Right kidney (tissue), 1 donor: Measurements from ENCODE around the gene NRSN2.
A peak's percentile ranks its signal among the peaks of the same experiment; 100 is the strongest.
"Not testable (repeated sequence)": the region's sequence is repeated elsewhere in the genome, so short reads cannot be mapped to it uniquely, and the experiment has no call there.

Experiments
- DNase-seq: peaks from one replicate; pipeline ENCODE4 v3.0.0-alpha.2; 2016

NRSN2 gene

DNA sequence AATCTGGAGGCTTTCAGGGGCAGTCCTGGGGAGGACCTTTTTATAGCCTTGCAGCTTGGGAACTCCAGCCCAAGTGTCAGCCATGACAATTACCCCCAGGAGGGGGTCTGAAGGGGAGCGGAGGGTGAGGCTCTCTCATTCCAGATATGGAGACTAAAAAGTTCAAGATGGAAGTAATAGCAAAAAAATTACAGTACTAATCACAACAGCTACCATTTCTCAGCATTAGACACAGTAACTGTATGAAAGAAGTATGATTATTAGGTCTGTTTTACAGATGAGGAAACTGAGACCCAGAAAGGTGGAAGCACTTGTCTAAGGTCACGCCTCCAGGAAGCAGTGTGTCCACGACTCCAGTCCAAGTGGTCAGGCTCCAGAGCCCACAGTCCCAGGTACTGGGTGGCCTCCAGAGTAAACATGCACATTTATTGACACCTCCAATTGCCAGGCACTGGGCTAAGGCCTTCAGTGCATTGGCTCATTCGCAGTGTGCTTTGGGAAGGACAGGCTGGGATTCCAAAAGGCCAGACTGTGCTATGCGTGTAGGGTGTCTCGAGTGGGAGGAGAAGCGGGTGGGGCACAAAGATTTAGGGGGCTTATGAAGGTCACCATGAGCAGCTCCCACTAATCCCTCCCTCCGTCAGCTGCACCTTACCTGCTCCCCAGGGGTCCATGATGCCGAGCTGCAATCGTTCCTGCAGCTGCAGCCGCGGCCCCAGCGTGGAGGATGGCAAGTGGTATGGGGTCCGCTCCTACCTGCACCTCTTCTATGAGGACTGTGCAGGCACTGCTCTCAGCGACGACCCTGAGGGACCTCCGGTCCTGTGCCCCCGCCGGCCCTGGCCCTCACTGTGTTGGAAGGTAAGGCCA is 2.3 kb downstream of the NRSN2 start:
- DNase-seq = no peak

DNA sequence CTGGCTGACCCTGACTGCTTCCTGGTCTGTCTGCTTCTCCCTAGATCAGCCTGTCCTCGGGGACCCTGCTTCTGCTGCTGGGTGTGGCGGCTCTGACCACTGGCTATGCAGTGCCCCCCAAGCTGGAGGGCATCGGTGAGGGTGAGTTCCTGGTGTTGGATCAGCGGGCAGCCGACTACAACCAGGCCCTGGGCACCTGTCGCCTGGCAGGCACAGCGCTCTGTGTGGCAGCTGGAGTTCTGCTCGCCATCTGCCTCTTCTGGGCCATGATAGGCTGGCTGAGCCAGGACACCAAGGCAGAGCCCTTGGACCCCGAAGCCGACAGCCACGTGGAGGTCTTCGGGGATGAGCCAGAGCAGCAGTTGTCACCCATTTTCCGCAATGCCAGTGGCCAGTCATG is 6.3 kb downstream of the NRSN2 start:
- DNase-seq = no peak

DNA sequence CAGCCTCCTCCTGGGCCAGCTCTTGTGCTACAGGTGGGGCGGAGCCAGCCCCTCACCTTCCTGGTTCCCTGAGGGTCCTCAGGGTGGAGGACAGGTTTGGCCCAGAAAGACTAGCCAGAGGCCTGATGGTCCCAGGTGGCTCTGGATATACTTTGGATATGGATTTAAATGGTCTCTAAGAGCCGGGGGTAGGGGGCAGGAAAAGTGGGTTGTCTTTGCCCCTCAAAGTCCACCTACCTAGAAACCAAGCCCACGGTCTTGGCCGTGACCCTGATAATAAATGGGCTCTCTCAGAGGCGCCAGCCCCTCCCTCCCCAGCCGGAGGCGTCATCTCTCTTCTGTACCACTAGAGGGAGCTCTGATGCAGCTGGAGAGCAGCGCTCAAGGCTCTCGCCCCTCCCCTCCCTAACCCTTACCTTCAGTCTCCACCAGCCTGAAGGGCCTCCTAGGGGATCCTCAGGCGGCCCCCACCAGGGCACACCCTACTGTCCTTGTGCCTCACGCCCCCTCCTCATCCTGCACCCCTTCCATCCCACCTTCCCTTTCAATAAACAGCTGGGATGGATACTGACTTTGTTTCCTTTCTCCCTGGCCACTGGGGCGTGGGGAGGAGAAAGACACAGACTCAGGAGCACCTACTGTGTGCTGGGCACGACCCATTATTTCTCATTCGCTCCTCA is 7.5 kb downstream of the NRSN2 start:
- DNase-seq = peak; percentile 73

DNA sequence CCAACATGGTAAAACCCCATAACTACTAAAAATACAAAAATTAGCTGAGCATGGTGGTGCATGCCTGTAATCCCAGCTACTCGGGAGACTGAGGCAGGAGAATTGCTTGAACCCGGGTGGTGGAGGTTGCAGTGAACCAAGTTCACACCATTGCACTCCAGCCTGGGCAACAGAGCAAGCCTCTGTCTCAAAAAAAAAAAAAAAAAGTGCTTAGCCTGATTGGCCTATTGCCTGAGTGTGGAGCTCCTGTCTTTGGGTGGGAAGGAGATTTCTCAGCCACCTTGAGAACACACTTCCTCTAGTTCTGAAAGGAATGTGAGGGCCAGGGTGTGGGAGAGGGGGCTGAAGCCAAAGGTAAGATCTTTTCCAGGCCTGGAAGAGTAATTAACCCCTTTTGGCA is 9.2 kb downstream of the NRSN2 start:
- DNase-seq = not testable (repeated sequence)

DNA sequence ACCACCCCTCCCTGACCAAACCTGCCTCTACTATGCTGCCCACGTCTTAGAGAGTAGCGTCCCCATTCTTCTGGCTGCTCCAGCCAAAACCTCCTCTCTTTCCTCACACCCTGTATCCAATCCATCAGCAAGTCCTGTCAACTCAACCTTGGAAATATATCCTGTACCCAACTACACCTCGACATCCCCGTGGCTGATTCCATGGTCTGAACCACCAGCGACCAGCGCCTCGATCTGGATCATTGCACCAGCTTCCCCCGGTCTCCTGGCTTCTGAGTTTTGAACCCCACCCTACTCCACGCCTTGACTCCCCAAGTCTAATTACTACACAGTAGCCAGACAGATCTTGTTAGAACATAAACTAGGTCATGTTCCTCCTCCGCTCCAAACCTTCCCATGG is 9.8 kb downstream of the NRSN2 start:
- no peak for DNase-seq

DNA sequence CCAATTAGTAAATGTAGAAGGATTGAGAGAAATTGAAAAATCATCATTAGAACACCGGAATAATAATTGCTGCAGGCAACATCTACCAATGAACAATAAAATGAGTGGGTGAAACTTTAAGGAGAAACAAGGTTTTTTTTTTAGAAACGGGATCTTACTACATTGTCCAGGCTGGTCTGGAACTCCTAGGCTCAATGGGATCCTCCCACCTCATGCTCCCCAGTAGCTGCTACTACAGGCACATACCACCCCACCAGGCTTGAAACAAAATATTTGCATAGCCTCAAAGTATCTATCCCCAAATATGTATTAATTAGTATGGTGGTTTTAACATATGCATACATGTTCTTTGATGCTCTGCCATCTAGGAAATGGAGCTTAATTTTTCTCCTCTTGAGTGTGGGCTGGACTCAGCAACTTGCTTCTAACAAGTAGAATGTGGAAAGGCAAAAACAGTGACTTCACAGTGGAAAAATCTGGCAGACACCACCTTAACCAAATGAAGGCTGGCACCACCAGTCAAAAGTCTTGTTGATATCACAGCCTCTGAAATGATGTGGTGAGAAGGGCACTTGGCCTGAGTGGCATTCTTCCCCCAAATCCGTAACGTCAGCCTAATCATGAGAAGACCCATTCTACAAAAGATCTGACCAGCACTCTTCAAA is 12.1 kb downstream of the NRSN2 start:
- DNase-seq = no peak

DNA sequence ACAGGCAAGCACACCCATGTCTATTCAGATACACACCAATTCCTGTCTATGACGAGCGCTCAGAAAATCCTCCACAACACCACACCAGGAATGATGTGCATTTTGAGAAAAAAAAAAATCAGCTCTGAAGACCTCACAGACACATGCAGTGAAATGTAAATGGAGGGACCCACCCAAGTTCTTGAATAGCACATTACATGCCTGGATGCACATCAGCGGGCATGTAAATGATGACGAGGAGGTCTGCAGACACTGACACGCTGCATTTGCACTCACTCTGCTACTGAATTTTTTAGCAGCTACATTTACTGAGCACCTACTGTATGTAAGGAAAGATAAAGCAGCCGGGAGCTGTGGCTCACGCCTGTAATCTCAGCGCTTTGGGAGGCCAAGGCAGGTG is 14.7 kb downstream of the NRSN2 start:
- no peak for DNase-seq

DNA sequence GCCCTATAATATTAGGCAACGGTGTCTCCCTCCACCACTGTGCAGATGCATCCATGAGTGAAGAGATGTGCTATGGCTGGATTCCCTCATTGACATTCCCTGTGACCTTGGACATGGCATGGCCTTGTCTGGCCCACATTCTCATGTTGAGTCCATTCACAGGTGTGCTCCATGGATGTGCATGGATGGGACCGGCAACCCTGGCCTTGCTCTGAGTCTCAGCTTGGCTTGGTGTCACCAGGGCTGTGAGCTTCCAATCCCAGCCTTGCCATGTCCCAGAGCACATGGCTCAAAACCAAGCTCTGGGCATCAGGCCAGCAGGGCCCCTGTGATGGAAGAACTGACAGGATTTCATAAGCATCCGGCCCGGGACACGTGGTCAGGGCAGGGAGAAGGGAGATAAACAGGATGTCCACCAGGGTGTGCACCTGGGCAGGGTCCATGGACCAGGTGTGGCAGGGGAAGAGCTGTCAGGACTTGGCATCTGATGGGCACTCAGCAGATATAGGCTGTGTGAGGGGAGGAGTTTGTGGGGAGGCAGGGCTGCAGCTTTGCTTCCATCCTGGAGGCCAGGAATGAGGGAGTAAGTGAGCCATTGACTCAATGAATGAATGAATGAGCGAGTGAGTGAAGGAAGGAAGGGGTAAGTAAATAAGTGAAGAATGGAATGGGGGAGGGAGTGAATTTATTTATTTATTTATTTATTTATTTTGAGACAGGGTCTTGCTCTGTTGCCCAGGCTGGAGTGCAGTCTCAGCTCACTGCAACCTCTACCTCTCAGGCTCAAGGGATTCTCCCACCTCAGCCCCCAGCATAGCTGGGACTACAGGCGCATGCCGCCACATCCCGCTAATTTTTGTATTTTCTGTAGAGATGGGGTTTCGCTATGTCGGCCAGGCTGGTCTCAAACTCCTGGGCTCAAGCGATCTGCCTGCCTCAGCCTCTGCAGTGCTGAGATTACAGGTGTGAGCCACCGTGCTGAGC is 15.7 kb downstream of the NRSN2 start:
- no peak for DNase-seq

DNA sequence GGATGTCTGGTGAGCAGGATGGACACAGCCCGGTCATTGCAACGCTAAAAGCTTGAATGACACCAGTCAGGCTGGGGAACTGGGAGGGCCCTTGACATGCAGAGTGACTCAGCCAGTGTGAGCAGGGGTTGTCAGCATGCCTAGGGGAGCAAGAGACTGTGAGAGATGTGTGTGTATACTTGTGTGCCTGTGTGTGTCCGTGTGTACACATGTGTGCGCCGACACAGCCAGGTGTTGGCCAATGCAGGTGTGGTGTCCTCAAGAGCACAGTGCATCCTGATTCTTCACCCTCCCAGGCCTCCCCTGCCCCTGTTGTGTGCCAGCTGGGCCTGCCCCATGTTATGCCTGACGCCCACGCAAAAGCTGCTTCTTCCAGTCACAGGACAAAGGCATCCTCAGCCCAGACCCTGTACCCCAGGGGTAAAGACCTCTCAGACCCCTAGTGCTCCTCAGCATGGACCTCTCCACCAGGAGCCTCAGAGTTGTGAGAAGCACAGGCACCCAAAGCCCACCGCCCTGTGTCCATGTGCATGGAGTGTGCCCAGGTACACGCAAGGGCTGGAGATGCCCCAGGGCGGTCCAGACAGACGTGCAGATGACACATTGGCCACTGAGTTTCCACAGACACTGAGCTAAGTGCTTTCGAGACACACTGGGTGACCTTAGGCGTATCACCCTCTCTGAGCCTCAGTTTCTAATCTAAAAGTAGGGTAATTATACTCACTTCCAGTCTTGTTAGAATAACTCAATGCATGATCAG is 16.6 kb downstream of the NRSN2 start:
- no peak for DNase-seq

DNA sequence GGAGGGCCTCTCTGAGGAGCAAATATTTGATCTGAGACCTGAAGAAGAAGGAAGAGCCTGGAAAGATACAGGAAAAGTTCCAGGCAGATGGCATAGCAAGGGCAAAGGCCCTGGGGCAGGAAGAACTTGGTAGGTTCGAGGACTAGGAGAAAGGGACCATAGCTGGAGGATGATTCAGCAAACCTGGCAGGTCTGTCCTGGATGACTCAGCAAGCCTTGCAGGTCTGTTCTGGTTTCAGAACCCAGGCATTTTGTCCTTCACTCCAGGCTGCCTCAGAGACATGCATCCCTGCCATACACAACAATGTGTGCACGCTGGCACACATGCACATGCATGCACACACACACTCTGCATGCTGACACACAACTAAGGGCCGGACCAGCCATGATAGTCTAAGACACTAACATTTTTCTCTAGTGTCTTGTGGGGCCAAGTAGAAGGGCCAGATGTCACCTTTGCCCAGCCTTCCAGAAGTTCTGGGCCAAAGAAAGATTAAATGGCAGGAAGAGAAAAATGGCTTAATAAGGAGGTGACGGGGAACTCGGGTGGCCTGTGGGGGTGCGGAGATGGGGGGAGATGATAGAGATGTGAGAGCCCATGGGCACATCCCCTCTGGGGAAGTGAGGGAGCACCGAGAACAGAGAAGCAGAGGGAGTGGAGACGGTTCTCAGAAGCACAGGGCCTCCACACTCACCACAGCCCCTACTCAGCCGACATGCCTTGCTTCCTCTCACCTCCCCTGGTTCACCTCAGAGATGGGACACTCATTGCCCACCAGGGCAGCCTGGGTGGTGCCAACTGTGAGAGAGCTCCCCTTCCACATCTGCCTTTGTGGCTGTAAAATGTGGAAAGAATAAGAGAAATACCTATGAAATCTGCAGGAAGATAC is 18.2 kb downstream of the NRSN2 start:
- no peak for DNase-seq

DNA sequence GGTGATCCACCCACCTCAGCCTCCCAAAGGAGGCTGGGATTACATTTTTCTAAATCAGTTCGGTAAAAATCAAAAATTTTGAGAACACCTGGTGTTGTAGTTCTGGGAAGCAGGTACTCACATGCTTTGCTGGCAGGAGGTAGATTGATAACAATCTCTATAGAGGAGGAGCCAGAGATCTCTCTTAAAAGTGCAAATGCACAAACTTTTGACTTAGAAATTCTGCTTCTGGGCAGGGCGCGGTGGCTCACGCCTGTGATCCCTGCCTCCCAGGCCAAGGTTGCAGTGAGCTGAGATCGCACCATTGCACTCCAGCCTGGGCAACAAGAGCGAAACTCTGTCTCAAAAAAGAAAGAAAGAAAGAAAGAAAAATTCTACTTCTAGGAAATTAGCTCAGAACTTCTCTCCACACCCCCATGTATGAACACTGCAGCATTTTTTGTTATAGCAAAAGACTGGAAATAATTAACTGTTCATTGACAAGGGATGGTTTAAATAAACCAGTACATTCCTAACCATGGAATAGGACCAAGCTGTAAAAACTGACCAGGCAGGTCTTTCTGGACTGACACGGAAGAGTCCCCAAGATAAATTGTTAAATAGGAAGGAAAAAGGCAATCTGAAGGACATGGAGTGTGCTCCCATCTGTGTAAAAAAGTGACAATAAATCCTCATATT is 19.3 kb downstream of the NRSN2 start:
- DNase-seq = no peak

DNA sequence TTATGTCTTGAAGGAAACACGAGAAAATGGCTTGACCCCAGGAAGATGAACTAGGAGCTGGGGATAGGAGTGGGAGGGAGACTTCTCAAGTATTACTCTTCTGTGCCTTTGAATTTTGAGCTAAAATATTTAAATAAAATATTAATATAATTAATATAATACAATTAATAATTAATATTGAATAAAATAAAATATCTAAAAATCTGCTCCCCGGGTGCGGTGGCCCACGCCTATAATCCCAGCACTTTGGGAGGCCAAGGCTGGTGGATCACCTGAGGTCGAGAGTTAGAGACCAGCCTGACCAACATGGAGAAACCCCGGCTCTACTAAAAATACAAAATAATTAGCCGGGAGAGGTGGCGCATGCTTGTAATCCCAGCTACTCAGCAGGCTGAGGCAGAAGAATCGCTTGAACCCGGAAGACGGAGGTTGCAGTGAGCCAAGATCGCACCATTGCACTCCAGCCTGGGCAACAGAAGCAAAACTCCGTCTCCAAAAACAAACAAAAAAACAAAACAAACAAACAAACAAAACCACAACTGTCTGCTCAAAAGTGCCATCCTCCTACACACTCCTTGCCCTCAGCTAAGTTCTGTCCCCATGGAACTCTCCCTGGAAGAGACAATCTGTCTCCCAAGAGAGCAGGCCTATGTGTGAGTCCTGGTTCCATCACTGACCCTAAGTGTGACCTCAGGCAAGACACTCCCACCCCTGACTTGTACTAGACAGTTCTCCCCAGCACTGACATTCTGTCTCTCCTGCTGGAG is 20.0 kb downstream of the NRSN2 start:
- no peak for DNase-seq

DNA sequence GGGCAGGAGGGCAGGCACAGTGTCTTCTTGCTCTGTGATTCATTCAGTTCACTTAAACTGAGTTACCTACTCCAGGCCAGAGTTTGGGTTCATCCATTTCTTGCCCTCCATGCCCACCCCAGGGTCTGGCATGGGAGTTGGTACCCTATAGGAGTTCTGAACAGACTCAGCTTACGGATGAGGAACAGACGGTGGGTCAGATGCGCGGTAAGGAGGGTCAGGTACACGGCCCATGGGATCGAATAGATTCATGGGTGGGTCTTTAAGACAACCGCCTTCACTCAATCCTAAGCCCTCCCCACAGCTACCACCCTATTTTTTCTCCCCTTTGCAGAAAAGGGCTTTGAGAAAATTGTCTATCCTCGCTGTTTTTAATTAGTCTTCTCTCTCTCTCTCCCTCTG is 20.6 kb downstream of the NRSN2 start:
- no peak for DNase-seq

DNA sequence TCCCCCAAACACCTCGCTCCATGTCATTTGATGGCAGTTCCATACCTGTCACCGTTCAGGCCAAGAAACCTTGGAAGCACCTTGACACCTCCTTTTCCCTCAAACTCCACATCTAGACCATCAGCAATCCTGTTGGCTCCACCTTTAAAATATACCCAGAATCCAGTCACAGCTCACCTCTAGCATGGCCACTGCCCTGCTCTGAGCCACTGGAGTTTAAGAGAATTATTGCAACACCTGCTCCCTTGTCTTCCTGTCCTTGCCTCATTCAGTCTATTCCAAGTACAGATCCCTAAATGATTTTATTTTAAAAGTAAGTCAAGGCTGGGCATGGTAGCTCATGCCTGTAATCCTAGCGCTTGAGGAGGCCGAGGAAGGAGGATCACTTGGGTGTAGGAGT is 22.0 kb downstream of the NRSN2 start:
- DNase-seq = no peak

DNA sequence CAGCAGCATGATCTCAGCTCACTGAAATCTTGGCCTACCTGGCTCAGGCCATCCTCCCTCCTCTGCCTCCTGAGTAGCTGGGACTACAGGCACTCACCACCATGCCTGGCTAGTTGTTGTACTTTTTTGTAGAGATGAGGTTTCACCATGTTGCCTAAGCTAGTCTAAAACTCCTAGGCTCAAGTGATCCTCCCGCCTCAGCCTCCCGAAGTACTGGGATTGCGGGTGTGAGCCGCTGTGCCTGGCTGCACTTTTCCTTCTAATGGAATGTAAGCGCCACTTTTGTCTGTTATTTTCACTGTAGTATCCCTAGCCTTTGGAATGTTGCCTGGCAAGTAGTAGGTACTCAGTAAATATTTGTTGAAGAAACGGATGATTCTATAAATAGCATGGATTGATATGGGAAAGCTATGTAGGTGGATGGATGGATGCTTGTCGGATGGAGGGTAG is 23.3 kb downstream of the NRSN2 start:
- no peak for DNase-seq

DNA sequence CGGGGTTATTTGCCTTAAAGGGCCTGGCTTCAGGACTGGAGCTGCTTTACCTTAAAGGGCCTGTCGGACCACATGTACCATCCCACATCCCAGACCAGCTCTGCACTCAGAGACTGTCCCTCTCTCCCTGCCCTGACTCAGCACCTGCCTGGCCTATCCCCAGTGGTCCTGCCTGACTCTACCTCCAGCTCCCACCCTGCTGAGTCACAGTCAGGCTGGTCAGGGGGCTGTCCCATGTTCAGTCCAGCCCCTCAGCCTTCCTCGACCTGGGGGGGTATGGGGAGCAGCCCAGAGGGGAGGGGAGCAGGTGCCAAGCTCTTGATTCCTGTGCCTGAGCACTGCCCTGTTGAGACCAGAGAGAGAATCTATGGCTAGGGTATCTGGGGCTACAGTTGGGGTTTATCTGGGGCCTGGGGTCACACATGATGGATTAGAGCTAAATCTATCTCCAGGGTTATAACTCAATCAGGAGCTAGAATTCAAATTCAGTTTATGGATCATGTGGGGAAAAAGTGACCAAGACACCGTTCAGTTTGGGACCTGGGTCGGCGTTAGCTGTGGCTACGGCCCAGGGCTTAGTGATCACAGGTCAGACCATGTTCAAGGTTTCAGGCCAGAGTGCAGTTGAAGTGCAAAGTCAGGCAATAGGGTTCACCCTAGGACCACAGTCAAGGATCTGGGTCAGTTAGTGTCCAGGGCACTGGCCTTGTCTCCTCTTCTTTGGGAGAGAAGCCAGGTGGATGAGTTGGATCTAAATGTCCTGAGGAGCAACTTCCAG is 24.3 kb downstream of the NRSN2 start:
- DNase-seq = no peak

DNA sequence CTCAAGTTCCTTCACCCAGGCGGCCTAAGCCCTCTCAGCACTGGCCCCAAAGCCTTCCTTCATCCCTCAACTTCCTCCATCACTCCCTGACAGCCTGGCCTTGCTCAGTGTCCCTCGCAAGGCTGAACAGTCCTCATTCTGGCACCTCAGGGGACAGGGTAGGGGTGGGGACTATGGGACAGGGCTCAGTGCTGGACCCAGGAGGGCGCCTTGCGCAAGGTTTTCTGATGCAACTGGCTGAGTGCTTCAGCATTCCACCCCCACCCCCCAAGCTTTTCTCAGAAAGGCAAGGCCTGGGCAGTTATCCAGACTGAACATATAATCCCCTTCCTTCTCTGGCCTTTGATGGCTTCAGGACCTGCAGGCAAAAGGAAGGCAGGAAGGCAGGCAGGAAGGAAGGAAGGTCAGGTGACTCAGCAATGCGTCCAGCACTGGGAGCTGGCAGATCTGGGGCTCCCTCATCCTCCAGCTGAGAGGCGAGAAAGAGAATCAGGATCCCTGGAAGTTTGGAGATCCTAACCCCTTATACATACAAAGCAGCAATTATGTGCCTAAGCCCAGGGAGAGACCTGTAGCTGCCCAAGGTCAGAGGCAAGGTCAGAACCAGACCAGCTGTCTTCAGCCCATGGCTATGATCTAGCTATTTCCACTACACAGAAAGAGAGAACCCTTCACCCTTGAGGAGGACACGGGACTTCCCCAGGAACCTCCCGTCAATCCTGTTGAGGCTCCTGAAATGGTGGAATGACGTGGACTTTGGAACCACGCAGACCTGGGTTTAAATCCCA is 25.0 kb downstream of the NRSN2 start:
- DNase-seq = no peak
